Measurements from ENCODE around the gene DGCR2.
"Not testable (repeated sequence)": the region's sequence is repeated elsewhere in the genome, so short reads cannot be mapped to it uniquely, and the experiment has no call there.

Gene DGCR2

GRCh38 chr22:19004471-19004870 is 117.7 kb downstream of the DGCR2 start:
- Histone ChIP-seq H2AFZ (ENCODE audit: low read depth, low read length) (no peak overlapping the region), H3K36me3 (ENCODE audit: insufficient read depth, low read length) (no peaks in the 10 kb centered on the region), H4K20me1 (ENCODE audit: insufficient read depth, low read length) (no peaks in the 10 kb centered on the region), H3K27ac (ENCODE audit: low read length) (no peak overlapping the region), H3K9ac (ENCODE audit: low read depth, low read length) (no peak overlapping the region), H3K9me3 (ENCODE audit: insufficient read depth, low read length, severe bottlenecking) (no peaks in the 10 kb centered on the region), H3K27me3 (ENCODE audit: insufficient read depth, low read length, poor library complexity) (peaks cover 5% of the 10 kb centered on the region), H3K4me1 (ENCODE audit: insufficient read depth, low read length) (no peaks in the 10 kb centered on the region), H3K79me2 (ENCODE audit: insufficient read depth, low read length) (no peaks in the 10 kb centered on the region), H3K4me3 (ENCODE audit: low read depth in 1 of 2, low read length in 2 of 2) (no peak overlapping the region), H3K4me2 (ENCODE audit: insufficient read depth, low read length) (no peak overlapping the region)
- ATAC-seq (ENCODE audit: insufficient read depth, low read depth): no peak
- TF ChIP-seq EZH2 (IDR thresholded peaks at IDR 0.05; ENCODE audit: borderline replicate concordance, low read depth, low read length, severe bottlenecking) (no peak), CTCF (IDR thresholded peaks at IDR 0.05; ENCODE audit: borderline replicate concordance, extremely low read depth, low read length, poor library complexity, severe bottlenecking) (no peak)
- no peak for DNase-seq

DNA sequence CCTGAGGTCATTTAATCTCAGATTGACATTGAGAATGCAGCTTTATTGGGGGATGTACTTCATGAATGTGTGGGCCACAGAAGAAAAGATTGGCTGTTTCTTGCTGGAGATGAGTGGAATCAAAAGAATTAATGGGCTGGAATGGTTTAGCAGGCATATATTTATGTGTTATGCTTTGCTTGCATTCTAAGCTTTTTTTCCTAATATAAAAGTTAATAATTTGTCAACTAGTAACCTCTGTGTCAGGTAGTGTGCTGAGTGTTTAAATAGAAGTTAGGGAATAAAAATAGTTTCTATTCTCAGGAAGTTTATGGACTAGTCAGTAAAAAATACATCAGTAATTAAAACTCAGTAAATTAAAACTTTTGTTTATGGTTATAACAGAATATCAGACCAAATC is 118.7 kb downstream of the DGCR2 start:
- TF ChIP-seq CTCF (IDR thresholded peaks at IDR 0.05; ENCODE audit: borderline replicate concordance, extremely low read depth, low read length, poor library complexity, severe bottlenecking) (no peak), EZH2 (IDR thresholded peaks at IDR 0.05; ENCODE audit: borderline replicate concordance, low read depth, low read length, severe bottlenecking) (no peak)

GRCh38 chr22:19002684-19003038 is 119.6 kb downstream of the DGCR2 start:
- H3K27me3 ChIP-seq (ENCODE audit: insufficient read depth, low read length, poor library complexity): peaks cover 5% of the 10 kb centered on the region
- ATAC-seq (ENCODE audit: insufficient read depth, low read depth): no peak
- H3K36me3 ChIP-seq (ENCODE audit: insufficient read depth, low read length): no peaks in the 10 kb centered on the region
- no peak overlapping the region for H3K4me2 ChIP-seq (ENCODE audit: insufficient read depth, low read length)
- no peaks in the 10 kb centered on the region for H4K20me1 ChIP-seq (ENCODE audit: insufficient read depth, low read length)
- TF ChIP-seq CTCF (IDR thresholded peaks at IDR 0.05; ENCODE audit: borderline replicate concordance, extremely low read depth, low read length, poor library complexity, severe bottlenecking): no peak
- TF ChIP-seq EZH2 (IDR thresholded peaks at IDR 0.05; ENCODE audit: borderline replicate concordance, low read depth, low read length, severe bottlenecking): no peak
- no peaks in the 10 kb centered on the region for H3K4me1 ChIP-seq (ENCODE audit: insufficient read depth, low read length)
- no peak overlapping the region for H2AFZ ChIP-seq (ENCODE audit: low read depth, low read length)
- H3K9me3 ChIP-seq (ENCODE audit: insufficient read depth, low read length, severe bottlenecking): no peaks in the 10 kb centered on the region
- H3K79me2 ChIP-seq (ENCODE audit: insufficient read depth, low read length): no peaks in the 10 kb centered on the region
- no peak overlapping the region for H3K4me3 ChIP-seq (ENCODE audit: low read depth in 1 of 2, low read length in 2 of 2)
- DNase-seq: no peak
- H3K27ac ChIP-seq (ENCODE audit: low read length): no peak overlapping the region
- no peak overlapping the region for H3K9ac ChIP-seq (ENCODE audit: low read depth, low read length)

More for the DNA sequence above, 118.7 kb downstream of the DGCR2 start:
- no peak overlapping the region for H3K4me2 ChIP-seq (ENCODE audit: insufficient read depth, low read length)
- H3K27me3 ChIP-seq (ENCODE audit: insufficient read depth, low read length, poor library complexity): peaks cover 5% of the 10 kb centered on the region
- H3K4me1 ChIP-seq (ENCODE audit: insufficient read depth, low read length): no peaks in the 10 kb centered on the region
- H3K9me3 ChIP-seq (ENCODE audit: insufficient read depth, low read length, severe bottlenecking): no peaks in the 10 kb centered on the region
- H3K79me2 ChIP-seq (ENCODE audit: insufficient read depth, low read length): no peaks in the 10 kb centered on the region
- H3K27ac ChIP-seq (ENCODE audit: low read length): no peak overlapping the region
- H3K36me3 ChIP-seq (ENCODE audit: insufficient read depth, low read length): no peaks in the 10 kb centered on the region
- H3K9ac ChIP-seq (ENCODE audit: low read depth, low read length): no peak overlapping the region
- H4K20me1 ChIP-seq (ENCODE audit: insufficient read depth, low read length): no peaks in the 10 kb centered on the region
- ATAC-seq (ENCODE audit: insufficient read depth, low read depth) (no peak), DNase-seq (no peak)
- no peak overlapping the region for H3K4me3 ChIP-seq (ENCODE audit: low read depth in 1 of 2, low read length in 2 of 2)
- no peak overlapping the region for H2AFZ ChIP-seq (ENCODE audit: low read depth, low read length)

GRCh38 chr22:19001204-19001603 is 121.0 kb downstream of the DGCR2 start:
- H3K36me3 ChIP-seq (ENCODE audit: insufficient read depth, low read length): no peaks in the 10 kb centered on the region
- no peaks in the 10 kb centered on the region for H3K79me2 ChIP-seq (ENCODE audit: insufficient read depth, low read length)
- ATAC-seq (ENCODE audit: insufficient read depth, low read depth): no peak
- no peaks in the 10 kb centered on the region for H4K20me1 ChIP-seq (ENCODE audit: insufficient read depth, low read length)
- DNase-seq: no peak
- H3K4me1 ChIP-seq (ENCODE audit: insufficient read depth, low read length): no peaks in the 10 kb centered on the region
- peaks cover 5% of the 10 kb centered on the region for H3K27me3 ChIP-seq (ENCODE audit: insufficient read depth, low read length, poor library complexity)
- H3K4me3 ChIP-seq (ENCODE audit: low read depth in 1 of 2, low read length in 2 of 2): no peak overlapping the region
- H2AFZ ChIP-seq (ENCODE audit: low read depth, low read length): no peak overlapping the region
- TF ChIP-seq EZH2 (IDR thresholded peaks at IDR 0.05; ENCODE audit: borderline replicate concordance, low read depth, low read length, severe bottlenecking) (no peak), CTCF (IDR thresholded peaks at IDR 0.05; ENCODE audit: borderline replicate concordance, extremely low read depth, low read length, poor library complexity, severe bottlenecking) (no peak)
- H3K9ac ChIP-seq (ENCODE audit: low read depth, low read length): no peak overlapping the region
- H3K27ac ChIP-seq (ENCODE audit: low read length): no peak overlapping the region
- no peaks in the 10 kb centered on the region for H3K9me3 ChIP-seq (ENCODE audit: insufficient read depth, low read length, severe bottlenecking)
- no peak overlapping the region for H3K4me2 ChIP-seq (ENCODE audit: insufficient read depth, low read length)

DNA sequence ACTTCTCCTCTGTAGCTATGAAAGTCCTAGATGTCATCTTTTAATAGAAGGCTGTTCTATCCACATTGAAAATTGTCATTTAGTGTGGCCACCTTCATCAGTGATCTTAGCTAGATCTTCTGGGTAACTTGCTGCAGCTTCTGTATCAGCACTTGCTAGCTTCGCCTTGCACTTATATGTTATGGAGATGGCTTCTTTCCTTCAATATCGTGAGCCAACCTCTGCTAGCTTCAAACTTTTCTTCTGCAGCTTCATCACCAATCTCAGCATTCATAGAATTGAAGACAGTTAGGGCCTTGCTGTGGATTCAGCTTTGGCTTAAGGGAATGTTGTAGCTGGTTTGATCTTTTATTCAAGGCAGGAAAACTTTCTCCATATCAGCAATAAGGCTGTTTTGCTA is 122.1 kb downstream of the DGCR2 start:
- not testable (repeated sequence) for ATAC-seq (ENCODE audit: insufficient read depth, low read depth); H3K4me1 ChIP-seq (ENCODE audit: insufficient read depth, low read length); H3K36me3 ChIP-seq (ENCODE audit: insufficient read depth, low read length)

More for the DNA sequence above, 122.1 kb downstream of the DGCR2 start:
- H3K9ac ChIP-seq (ENCODE audit: low read depth, low read length); H4K20me1 ChIP-seq (ENCODE audit: insufficient read depth, low read length); H3K4me3 ChIP-seq (ENCODE audit: low read depth in 1 of 2, low read length in 2 of 2); DNase-seq; H3K27ac ChIP-seq (ENCODE audit: low read length); H3K27me3 ChIP-seq (ENCODE audit: insufficient read depth, low read length, poor library complexity); H2AFZ ChIP-seq (ENCODE audit: low read depth, low read length); H3K4me2 ChIP-seq (ENCODE audit: insufficient read depth, low read length); H3K79me2 ChIP-seq (ENCODE audit: insufficient read depth, low read length); H3K9me3 ChIP-seq (ENCODE audit: insufficient read depth, low read length, severe bottlenecking): not testable (repeated sequence)

Measured in DND-41 (cell line).